Endothelial cell of hepatic sinusoid (primary cell): Measurements from ENCODE around the gene SHF.

Experiments used
- in situ Hi-C: cut with HindIII; loops from 2 replicates; pipeline ENCODE4 v1.10.0; 2017; ENCODE audit warnings: low sequenced_read_pairs

The SHF gene

DNA sequence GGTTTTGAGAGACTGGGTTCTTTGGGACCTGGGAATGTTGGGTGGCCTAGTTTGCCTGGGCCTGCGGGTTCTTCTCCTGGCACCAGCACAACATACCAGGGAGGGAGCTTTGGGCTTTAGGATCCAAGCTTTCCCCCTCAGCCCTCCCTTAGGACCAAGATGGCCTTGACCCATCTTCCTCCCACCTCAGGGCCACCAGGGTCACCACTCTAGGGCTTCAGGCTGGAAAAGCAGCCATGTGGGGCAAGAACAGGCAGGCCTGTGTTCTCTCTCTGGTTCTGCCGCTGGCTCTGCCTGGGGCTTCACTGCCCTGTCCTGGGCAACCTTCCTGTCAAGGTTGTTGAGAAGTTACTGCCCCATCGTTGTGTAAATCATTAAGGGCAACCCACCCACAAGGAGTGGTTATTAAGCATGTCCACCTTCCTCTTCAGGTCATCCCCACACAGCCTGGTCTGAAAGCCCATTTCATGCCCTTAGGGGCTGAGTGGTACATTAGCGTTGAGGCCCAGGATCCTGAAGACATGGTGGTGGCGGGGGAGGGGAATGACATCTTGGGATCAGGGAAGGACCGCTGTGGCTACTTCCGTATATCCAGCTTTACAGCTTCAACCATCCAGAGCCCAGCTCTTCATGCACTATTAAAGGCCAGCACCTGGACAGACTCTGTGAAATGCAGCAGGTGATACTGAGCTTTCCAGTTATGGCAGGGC is 57.3 kb downstream of the SHF start:
- in situ Hi-C loops: no loop called here

DNA sequence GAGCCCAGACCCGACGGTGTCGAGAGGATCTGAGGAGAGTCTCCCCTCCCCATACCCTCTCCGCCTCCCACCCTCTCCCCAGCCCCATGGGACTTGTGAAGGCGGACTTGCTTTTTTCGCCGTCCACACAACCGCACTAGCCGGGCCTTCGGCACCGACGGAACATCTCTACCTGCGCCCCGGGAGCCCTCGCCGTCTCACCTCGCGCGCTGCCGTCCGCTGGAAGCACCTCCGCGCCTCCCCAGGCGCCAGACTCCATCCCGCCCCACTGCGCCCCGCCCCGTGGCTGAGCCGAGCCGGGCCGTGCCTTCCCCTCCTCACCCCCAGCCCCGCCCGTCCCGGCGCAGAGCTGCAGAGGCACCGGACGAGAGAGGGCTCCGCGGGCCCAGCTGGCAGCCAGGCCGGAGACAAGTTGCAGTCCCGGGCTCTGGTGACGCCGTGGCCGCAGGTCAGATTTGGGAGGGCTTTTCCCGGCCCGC is 58.1 kb downstream of the SHF start, which contains the start of the genes DUOX1 and DUOXA1:
Gene DUOX1, plus strand, starts transcription at position 344 of the 479 bp plus-strand sequence. CDS start 1,973 bp downstream, outside the sequence.
Gene DUOXA1, minus strand, starts transcription at position 229 of the 479 bp plus-strand sequence. CDS start 6,865 bp downstream, outside the sequence.
- in situ Hi-C loops: no loop called here

DNA sequence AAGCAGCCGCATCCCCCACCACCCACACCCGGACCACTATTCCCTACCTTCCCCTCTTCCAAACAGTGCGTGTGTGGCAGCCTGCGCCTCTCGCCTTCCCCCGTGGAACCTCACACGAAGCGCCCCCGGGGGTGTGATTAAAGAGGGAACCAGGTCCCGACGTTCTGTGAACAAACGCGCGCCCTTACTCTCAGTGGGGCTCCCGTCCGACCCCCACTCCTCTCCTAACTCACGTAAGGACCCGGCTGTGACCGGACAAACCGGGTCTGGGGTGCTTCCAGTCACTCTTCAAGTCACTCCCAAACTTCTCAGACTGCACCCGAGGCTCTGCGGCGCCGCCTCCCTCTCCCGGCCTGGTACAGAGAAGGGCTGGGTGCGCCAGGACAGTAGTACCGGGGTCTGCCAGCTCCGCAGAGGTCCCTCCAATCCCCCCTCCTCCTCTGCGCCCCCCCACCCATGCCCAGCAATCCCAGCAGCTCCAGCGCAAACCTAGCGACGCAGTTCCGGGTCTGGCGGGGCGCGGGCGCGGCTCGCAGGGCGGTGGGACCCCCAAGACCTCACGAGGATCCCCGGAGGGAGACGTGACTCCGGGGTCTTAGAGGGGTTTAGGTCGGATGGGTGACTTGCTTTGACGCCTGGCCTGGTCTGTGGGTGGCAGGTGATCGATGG is 58.7 kb downstream of the SHF start:
- in situ Hi-C loops: no loop called here

DNA sequence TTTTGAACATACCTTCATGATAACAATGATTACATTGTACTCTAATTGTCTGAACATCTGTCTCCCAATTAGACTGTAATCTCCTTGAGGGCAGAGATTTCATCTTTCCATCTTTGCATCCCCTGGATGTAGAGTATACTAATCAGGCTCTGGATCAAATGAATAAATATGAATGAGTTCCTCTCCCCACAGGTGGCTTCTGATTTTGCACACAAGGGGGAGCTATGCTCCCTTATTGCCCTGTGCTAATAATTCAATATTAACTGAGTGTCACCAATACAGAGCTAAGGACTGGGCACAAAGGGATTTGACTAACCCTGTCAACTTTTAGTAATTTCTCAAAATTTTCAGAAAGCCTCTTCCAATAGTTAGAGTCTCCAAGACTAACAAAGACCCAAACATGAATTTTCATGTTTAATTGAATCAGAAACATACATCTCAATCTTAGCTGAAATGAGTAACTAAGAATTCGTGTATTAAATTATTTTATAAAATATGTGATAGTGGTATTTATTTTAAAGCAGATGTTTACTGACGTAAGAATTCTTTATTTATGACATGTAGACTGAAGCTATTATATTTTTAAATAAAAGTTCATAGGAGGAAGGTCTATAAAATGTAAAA is 61.1 kb downstream of the SHF start:
- in situ Hi-C loops: no loop called here

DNA sequence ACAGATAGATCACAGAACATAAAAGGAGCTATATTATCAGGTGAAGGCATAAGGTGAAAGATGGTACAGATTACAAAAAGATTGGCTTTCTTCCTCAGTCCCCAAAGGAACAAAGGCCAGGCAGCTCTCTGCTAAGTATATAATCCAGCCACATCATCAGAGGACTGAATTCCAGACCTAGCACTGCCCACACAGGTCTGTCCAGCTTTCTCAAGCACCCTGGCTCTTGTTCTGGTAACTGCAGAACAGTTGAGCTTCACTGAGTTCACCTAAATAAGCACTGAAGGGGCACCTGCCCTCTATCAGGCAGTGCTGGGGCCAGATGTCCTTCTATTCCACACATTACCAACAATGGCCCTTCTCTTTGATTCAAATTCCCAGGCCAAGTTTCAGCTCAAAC is 64.4 kb downstream of the SHF start:
- in situ Hi-C loops: no loop called here

DNA sequence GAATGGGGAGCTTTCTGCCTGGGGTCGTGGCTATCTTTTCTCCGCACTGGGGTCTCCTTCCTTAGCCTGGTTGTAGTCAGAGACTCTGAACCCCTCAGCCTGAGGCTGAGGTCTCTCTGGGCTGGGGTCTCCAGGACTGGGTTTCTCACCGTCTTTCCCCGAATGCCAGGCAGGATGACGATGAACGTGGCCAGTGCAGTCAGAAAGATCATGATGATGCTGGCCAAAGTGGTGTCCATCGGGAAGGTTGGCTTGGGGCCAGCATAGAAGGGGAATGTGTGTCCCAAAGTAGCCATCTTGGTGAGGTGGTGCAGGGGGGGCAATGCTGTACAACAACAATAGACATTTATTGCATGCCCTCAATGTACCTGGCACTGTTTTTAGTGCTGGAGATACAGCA is 65.0 kb downstream of the SHF start:
- in situ Hi-C loops: no loop called here

DNA sequence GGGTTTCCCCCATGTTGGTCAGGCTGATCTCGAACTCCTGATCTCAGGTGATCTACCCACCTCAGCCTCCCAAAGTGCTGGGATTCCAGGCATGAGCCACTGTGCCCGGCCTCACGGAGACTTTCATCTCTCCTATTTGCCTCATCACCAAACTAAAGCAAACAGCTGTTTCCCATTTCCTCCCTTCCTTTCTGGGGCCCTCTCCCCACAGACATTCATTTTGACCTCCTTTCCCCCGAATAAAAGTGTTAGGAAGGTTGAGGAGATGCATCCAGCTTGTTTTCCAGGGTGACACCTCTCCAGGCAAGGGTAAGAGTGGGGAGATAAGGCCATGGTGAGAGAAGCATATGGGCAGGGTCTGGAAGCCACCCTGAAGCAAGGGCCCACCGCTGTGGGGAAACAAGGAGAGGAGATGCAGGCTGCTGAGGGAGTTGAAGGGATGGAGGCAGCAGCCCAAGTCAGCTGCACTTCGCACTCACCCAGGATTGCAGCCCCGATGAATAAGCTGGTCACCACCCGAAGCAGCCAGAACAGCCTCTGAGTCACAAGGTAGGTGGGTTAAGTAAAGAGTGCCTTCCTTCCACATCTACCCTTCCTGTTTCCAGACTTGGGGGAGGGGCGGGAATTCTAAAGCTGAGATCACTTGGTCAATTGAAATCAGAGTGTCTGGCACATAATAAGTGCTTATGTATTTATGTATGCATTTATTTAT is 65.9 kb downstream of the SHF start:
- in situ Hi-C loops: no loop called here

DNA sequence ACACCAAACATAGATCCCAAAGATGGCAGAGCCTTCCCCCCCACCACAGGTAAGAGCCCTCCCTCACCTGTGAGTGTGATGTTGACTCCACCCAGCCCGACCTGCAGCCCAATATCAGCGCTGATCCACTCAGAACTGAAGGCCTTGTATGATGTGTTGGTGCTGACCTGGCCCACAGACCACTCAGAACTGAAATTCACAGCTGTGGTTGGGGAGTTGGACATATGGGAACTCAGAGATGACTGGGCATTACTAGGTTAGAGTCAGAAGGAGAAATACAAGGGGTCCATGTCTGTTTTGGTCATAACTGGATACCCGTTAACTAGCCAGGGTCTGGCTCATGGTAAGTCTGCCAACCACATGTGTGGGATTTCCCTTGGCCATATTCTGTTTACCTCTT is 66.7 kb downstream of the SHF start:
- in situ Hi-C loops: no loop called here

DNA sequence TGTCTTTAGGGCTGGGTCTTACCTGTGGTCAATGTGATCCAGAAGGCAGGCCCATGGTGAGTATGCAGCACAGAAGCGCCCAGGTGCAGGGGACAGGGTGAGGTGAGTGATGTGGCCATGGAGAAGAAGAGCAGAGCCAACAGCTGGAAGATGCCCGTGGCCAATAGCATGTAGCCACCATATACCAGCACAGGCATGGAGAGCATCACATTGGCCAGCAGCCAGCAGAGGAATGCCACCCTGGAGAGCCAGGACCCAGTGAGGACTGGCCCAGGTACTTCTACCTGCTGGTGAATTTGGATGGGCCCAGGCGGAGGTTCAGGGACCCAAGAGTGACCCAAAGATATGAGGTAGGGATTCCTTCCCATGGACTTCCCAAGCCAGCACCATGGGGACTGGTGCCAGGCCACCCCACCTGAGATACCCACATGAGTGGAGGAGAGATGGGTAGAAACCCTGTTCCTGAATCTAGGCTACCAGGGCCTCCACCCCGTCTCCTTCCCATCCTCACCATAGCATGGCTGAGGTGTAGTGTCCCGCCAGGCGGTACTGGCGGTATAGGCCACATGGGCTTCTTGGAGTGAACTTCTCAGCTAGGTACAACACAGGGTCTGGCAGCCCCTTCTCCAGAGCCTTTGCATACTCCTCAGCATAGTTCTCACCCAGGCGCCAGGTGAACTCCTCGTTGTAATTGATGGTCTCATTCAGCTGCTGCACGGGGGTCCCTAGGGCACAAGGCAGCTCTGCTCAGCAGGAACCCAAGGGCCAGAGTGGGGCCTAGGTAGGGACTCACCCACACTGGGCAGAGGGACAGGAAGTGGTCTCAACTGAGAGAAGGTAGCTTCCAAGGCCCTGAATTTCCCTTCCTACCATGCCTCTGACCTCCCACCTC is 67.4 kb downstream of the SHF start:
- in situ Hi-C loops: no loop called here

DNA sequence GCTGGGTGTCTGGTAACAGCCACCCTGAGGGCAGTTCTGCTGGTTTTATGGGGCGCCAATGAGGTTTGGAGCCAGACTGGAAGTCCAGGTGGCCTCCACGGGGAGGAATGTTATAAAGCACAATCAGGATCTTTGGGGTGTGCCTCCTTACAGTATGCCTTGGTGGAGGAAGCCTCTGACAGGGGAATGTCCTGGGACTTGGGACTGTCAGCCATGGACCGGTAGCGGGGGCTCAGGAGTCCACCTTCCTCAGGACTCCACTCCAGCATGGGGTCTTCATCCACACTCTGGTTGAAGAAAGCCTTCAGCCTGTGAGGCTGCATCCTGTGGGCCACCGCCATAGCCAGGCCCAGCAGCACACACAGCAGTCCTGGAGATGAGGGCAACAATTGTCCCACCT is 68.8 kb downstream of the SHF start:
- in situ Hi-C loops: no loop called here

DNA sequence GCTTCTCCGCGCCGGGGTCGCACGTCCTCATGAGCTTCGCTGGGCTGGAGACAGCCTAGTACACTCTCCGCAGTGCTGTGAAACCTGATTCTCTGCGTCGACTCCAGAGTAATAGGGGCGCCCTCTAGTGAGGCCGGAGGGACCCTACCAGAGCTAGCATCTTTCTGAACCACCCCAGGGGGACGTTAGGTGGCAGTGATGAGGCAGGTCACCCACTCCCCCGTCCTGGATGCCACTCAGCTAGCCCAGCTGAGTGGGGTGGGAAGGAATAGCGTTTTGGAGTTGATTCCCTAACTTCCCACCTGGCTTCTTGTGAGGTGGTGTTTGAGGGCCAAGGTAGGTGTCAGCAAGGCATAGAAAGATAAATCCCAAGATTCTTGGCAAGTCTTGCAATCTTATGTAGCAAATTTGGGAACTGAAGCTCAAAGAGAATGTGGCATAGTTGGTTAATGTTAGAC is 69.6 kb downstream of the SHF start:
- in situ Hi-C loops: no loop called here

DNA sequence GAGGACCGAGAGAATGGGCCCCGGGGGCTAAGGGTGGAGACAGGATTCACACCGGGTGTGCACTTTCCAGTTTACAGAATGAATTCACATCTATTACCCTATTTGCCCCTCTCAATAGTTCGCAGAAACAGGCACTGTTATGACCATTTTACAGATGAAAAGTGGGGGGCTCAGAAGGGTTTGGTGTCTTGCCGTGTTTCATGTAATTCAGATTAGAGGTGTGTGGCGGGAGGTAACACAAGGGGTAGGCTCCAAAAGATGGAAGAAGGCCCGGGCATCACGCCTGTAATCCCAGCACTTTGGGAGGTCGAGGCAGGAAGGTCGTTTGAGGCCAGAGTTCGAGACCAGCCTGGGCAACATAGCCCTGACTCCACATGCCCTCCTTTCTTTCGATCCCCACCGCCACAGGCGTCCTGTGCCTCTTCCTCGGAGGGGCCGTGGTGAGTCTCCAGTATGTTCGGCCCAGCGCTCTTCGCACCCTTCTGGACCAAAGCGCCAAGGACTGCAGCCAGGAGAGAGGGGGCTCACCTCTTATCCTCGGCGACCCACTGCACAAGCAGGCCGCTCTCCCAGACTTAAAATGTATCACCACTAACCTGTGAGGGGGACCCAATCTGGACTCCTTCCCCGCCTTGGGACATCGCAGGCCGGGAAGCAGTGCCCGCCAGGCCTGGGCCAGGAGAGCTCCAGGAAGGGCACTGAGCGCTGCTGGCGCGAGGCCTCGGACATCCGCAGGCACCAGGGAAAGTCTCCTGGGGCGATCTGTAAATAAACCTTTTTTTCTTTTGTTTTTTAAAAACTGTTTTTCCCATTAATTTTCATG is 70.2 kb downstream of the SHF start:
- in situ Hi-C loops: no loop called here
